A673 (cell line): ENCODE measurements around the gene HBG1. TPM values are rescaled to one million over a fixed set of nuclear protein-coding genes. Genes with fewer than 3 reads are reported as not detected.
"Not testable (repeated sequence)": the region's sequence is repeated elsewhere in the genome, so short reads cannot be mapped to it uniquely, and the experiment has no call there.

Source experiments
- BruUV-seq: library from RNA; stranded (reverse); fragments of 400-500 nt; replicated peaks from 2 replicates; lab custom pipeline; 2021; lab: Mats Ljungman, UMichigan
- CTCF ChIA-PET: fragments of 300-600 bp; sonication (Branson Sonifier 250); formaldehyde crosslinking; loops from one replicate; lab custom pipeline; 2022; ENCODE audit warnings: antibody characterized with exemption; lab: Charles Lee
- POLR2A ChIA-PET: fragments of 300-600 bp; sonication (Branson Sonifier 250); formaldehyde crosslinking; loops from one replicate; lab custom pipeline; 2022; ENCODE audit warnings: antibody characterized with exemption; ENCODE audit not compliant: low non-redundant PET; lab: Charles Lee
- DNase-seq: peaks from one replicate; pipeline ENCODE4 v3.0.0-alpha.2; 2015; ENCODE audit warnings: low spot score
- H3K27ac ChIP-seq: fragments of 200-600 bp; sonication (generic); 2 replicates; pipeline ENCODE4 v1.5.1; 2016; ENCODE audit warnings: mixed run types, low read depth, mild to moderate bottlenecking, mixed read lengths, antibody characterized with exemption, low read length; ENCODE audit not compliant: poor library complexity, severe bottlenecking
- H3K27me3 ChIP-seq: fragments of 200-600 bp; sonication (generic); replicated peaks from 2 replicates; pipeline ENCODE4 v1.6.1; 2017; ENCODE audit warnings: mixed run types, low read depth, mild to moderate bottlenecking, mixed read lengths, antibody characterized with exemption, low read length; ENCODE audit not compliant: insufficient read depth, poor library complexity
- H3K36me3 ChIP-seq: fragments of 200-600 bp; sonication (generic); 2 replicates; pipeline ENCODE4 v1.6.1; 2016; ENCODE audit warnings: mixed run types, mild to moderate bottlenecking, mixed read lengths, antibody characterized with exemption, low read length; ENCODE audit not compliant: insufficient read depth, poor library complexity, severe bottlenecking
- H3K4me1 ChIP-seq: fragments of 200-600 bp; sonication (generic); 2 replicates; pipeline ENCODE4 v1.6.1; 2017; ENCODE audit warnings: mixed run types, mild to moderate bottlenecking, mixed read lengths, antibody characterized with exemption, low read length; ENCODE audit not compliant: insufficient read depth, poor library complexity, severe bottlenecking
- H3K4me3 ChIP-seq: fragments of 200-600 bp; sonication (generic); 2 replicates; pipeline ENCODE4 v1.5.1; 2016; ENCODE audit warnings: low read depth, mixed run types, mild to moderate bottlenecking, mixed read lengths, low read length; ENCODE audit not compliant: poor library complexity, severe bottlenecking
- H3K9me3 ChIP-seq: fragments of 200-600 bp; sonication (generic); 2 replicates; pipeline ENCODE4 v1.6.1; 2016; ENCODE audit warnings: mixed run types, low read depth, mild to moderate bottlenecking, mixed read lengths, antibody characterized with exemption, low read length; ENCODE audit not compliant: poor library complexity, severe bottlenecking
- EZH2 ChIP-seq: fragments of 200-600 bp; sonication (generic); IDR thresholded peaks from 2 replicates; pipeline ENCODE4 v1.6.1; 2017; ENCODE audit warnings: borderline replicate concordance, low read depth, mild to moderate bottlenecking, mixed read lengths, antibody characterized with exemption, low read length; ENCODE audit not compliant: poor library complexity, severe bottlenecking
- intact Hi-C: fragments of 100-400 bp; cut with micrococcal nuclease; formaldehyde crosslinking; loops from one replicate; pipeline ENCODE4 v1.10.0; 2022; ENCODE audit not compliant: unreplicated experiment
- total RNA-seq: library from RNA; stranded (reverse); gene quantifications from 2 replicates; pipeline ENCODE4 v1.2.3, GENCODE V29; 2021
- TF ChIP-seq, protein P1 (sequence below): fragments of 300-800, 200-600 bp; sonication (generic); conservative IDR thresholded peaks from 2 replicates; pipeline ENCODE4 v1.5.1; 2017; ENCODE audit warnings: low read depth, mild to moderate bottlenecking, antibody characterized with exemption, low read length, moderate library complexity, mixed read lengths

HBG1 gene
- total RNA-seq, 1 experiment from 2014 or later = not detected

DNA sequence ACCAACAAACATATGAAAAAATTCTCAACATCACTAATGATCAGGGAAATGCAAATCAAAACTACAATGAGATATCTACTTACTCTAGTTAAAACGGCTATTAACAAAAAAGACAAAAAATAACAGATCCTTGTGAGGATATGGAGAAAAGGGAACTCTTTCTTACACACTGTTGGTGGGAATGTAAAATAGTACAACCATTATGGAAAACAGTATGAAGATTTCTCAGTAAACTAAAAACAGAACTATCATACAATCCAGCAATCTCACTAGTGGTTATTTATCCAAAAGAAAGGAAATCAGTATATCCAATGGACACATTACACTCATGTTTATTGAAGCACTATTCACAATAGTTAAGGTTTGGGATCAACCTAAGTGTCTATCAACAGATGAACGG lies 16.2 kb upstream of the HBG1 start:
- BruUV-seq = no TSS peak
- TF ChIP-seq EZH2 = no peak
- TF ChIP-seq, protein P1, sequence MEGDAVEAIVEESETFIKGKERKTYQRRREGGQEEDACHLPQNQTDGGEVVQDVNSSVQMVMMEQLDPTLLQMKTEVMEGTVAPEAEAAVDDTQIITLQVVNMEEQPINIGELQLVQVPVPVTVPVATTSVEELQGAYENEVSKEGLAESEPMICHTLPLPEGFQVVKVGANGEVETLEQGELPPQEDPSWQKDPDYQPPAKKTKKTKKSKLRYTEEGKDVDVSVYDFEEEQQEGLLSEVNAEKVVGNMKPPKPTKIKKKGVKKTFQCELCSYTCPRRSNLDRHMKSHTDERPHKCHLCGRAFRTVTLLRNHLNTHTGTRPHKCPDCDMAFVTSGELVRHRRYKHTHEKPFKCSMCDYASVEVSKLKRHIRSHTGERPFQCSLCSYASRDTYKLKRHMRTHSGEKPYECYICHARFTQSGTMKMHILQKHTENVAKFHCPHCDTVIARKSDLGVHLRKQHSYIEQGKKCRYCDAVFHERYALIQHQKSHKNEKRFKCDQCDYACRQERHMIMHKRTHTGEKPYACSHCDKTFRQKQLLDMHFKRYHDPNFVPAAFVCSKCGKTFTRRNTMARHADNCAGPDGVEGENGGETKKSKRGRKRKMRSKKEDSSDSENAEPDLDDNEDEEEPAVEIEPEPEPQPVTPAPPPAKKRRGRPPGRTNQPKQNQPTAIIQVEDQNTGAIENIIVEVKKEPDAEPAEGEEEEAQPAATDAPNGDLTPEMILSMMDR = no peak
- H3K27me3 ChIP-seq = no peaks in the 10 kb centered on the region
- no peak overlapping the region for H3K27ac ChIP-seq
- no peak overlapping the region for H3K4me3 ChIP-seq
- ChIA-PET CTCF (no interaction called here), POLR2A (no interaction called here)
- H3K36me3 ChIP-seq = no peaks in the 10 kb centered on the region
- no peak for DNase-seq
- no peaks in the 10 kb centered on the region for H3K4me1 ChIP-seq
- intact Hi-C loops = no loop called here
- H3K9me3 ChIP-seq = no peaks in the 10 kb centered on the region

DNA sequence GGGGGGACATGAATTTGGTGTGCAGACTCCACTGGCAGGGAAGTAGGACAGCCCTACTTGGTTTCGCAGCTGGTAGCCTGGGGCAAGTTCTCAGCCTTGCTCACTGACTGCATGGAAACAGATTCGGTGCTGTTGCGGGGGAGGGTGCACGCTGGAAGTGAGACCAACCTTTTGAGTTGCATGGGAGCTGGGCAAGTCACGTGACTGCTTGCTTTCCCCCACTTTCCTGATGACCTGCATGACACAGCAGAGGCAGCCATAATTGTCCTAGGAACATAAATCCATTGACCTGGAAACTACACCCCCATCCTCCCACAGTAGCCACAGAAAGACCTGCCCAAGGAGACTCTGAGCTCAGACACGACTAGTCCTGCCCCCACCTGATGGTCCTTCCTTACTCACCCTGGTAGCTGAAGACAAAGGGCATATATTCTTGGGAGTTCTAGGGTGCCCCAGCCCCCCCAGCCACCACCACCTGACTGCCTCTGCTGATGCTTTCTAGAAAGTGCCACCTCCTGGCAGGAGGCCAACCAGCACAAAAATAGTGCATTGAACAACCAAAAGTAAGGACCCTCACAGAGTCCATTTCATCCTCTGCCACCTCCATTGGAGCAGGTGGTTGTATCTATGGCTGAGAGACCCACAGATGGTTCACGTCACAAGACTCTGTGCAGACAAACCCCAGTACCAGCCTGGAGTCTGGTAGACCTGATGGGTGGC lies 9.0 kb upstream of the HBG1 start:
- H3K27ac ChIP-seq = no peak overlapping the region
- ChIA-PET CTCF (no interaction called here), POLR2A (no interaction called here)
- intact Hi-C loops = no loop called here
- H3K9me3 ChIP-seq = no peaks in the 10 kb centered on the region
- H3K4me3 ChIP-seq = no peak overlapping the region
- no TSS peak for BruUV-seq
- H3K36me3 ChIP-seq = no peaks in the 10 kb centered on the region
- H3K27me3 ChIP-seq = no peaks in the 10 kb centered on the region
- H3K4me1 ChIP-seq = no peaks in the 10 kb centered on the region
- no peak for TF ChIP-seq EZH2
- TF ChIP-seq, protein P1 = no peak
- no peak for DNase-seq

DNA sequence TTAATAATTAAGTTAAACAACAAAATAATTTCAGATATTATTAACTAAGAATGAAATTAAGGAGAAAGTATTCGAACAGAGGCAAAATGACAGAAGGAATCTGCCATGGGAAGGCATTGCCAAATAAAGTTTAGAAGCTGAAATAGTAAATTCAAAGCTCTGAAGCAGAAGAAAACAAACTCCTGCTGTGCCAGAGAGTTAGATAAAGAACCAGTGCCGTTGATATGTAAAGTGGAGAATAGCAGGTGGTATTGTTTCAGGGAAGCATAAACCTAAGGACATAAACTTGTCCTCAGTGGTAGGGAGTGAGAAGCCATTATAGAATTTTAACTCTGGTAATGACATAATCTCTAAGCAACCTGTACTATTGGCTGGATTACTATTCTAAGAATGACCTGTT lies 7.6 kb upstream of the HBG1 start:
- BruUV-seq = no TSS peak
- TF ChIP-seq, protein P1 = no peak
- TF ChIP-seq EZH2 = no peak
- POLR2A ChIA-PET = no interaction called here
- H3K27ac ChIP-seq = no peak overlapping the region
- CTCF ChIA-PET = no interaction called here
- no peak for DNase-seq
- intact Hi-C loops = no loop called here
- no peak overlapping the region for H3K4me3 ChIP-seq
- no peaks in the 10 kb centered on the region for H3K9me3 ChIP-seq
- H3K4me1 ChIP-seq = no peaks in the 10 kb centered on the region
- H3K27me3 ChIP-seq = no peaks in the 10 kb centered on the region
- no peaks in the 10 kb centered on the region for H3K36me3 ChIP-seq

DNA sequence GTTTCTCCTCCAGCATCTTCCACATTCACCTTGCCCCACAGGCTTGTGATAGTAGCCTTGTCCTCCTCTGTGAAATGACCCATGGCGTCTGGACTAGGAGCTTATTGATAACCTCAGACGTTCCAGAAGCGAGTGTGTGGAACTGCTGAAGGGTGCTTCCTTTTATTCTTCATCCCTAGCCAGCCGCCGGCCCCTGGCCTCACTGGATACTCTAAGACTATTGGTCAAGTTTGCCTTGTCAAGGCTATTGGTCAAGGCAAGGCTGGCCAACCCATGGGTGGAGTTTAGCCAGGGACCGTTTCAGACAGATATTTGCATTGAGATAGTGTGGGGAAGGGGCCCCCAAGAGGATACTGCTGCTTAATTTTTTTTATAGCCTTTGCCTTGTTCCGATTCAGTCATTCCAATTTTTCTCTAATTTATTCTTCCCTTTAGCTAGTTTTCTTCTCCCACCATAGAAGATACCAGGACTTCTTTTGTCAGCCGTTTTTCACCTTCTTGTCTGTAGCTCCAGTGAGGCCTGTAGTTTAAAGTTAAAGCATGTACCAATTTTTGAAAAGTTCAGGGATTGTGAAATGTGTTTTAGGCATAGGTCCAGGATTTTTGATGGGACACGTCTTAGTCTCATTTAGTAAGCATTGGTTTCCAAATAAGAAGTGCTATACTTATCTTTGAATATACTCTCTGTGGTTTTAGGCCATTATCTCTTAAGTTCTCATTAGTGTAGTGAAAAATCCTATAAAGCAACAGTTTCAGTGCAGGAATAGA lies 5.2 kb upstream of the HBG1 start, which contains the start of gene HBG2:
Gene HBG2 (minus strand): TSS at position 136 of the 768 bp plus-strand sequence. CDS start 53 bp downstream, at position 83.
- intact Hi-C loops, H3K9me3 ChIP-seq, CTCF ChIA-PET, H3K27ac ChIP-seq, DNase-seq, POLR2A ChIA-PET, H3K36me3 ChIP-seq, BruUV-seq, H3K4me1 ChIP-seq, H3K4me3 ChIP-seq, H3K27me3 ChIP-seq: not testable (repeated sequence)

DNA sequence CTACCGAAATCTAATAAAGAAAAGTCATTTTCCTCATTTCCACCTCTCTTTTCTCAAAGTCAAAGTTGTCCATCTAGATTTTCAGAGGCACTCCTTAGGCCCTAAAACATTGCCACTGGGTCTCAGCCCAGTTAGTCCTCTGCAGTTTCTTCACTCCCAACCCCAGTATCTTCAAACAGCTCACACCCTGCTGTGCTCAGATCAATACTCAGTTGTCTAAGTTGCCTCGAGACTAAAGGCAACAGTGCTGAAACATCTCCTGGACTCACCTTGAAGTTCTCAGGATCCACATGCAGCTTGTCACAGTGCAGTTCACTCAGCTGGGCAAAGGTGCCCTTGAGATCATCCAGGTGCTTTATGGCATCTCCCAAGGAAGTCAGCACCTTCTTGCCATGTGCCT lies 4.4 kb upstream of the HBG1 start:
- H3K36me3 ChIP-seq, DNase-seq, H3K27me3 ChIP-seq, CTCF ChIA-PET, H3K27ac ChIP-seq, BruUV-seq, H3K4me3 ChIP-seq, POLR2A ChIA-PET, H3K4me1 ChIP-seq, H3K9me3 ChIP-seq, intact Hi-C loops: not testable (repeated sequence)
